GM19372 (cell line): Measurements from ENCODE around the gene IVD.

Experiments
- ATAC-seq: cut with Tn5 transposase; IDR thresholded peaks from one replicate; pipeline ENCODE4 v1.9.1; 2021; ENCODE audit warnings: mild to moderate bottlenecking, low read depth, moderate library complexity; ENCODE audit not compliant: unreplicated experiment

The IVD gene

DNA sequence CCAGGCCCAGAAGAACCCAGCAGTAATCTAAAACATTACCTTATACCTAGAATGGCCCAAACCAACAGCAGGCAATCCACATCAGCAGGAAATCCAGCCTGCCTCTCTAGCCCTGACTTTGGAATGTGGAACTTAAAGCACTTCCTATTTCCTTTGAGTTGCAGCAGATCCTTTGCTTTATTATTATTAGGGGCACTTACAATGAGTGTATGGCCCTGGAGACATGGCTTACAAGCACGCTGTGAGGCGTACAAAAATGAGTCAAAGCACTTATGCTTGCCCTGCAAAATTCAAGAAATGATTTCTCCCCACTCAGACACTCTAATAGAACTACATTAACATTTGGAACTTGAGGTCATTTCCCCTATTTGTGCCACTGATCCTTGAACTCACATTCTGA is 32.6 kb upstream of the IVD start:
- no peak for ATAC-seq

DNA sequence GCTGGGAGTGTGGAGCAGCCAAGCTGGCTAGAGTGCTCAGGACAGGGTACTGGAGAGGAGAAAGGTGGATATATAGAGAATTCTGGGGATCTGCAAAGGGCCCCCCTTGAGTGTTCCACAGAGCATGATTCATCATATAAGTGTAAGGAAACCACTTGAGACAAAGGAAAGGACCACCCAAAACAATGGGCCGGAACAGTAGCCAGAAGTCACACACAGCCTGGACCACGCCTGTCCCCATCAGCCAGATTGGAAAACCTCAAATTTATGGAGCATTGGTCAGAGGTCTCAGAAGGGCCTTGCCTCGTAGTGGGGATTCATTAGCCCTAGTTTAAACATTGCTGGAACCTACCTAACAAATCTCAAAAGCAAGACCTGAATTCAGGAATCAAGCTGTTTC is 28.0 kb upstream of the IVD start:
- no peak for ATAC-seq

GRCh38 chr15:40379374-40379773 is 26.2 kb upstream of the IVD start:
- no peak for ATAC-seq

- no peak for ATAC-seq
These were observed 25.7 kb upstream of the IVD start for GRCh38 chr15:40379853-40380252.

GRCh38 chr15:40380636-40381035 is 25.0 kb upstream of the IVD start:
- ATAC-seq = no peak

GRCh38 chr15:40381818-40382529 is 23.6 kb upstream of the IVD start:
- no peak for ATAC-seq

DNA sequence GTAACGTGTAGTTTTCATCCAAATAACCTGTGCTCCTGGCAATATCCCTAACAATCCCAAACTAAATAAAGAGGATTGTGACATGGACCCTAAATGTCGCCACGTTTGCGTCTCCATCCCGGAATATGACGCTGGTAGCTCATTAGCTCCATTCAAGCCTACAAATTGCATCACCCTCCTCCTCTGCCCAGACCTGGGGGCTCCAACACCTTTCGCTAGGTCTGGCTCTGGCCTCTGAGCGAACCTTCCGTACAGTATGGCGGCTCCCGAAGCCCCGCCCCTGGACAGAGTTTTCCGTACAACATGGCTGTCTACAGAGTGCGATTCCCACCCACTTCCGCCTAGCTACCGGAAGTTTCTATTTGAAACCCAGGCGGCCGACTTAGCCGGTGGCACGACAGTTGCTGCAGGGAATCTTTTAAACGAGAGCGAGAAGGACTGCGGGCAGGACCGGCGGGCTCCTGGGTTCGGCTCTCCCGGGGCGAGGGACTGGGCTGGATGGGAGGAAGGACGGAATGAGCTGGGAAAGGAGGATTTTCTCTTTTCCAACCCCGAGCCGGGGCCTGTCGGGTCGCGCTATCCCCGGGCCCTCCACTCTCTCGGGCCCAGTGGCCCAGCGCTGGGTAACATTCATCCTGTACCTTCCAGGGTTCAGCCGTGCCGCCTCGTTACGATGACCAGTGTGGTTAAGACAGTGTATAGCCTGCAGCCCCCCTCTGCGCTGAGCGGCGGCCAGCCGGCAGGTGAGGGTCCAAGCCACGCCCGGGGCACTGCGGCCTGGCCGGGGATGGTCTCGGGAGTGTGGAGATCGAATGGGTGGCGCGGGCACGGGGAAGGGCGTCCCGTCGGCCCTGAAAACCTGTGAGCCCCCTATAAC is 22.8 kb upstream of the IVD start, which contains the start of gene KNSTRN:
Gene KNSTRN (plus strand): TSS at position 142 of the 877 bp plus-strand sequence. CDS start 115 bp downstream, at position 257.
- ATAC-seq = peak; percentile 94

DNA sequence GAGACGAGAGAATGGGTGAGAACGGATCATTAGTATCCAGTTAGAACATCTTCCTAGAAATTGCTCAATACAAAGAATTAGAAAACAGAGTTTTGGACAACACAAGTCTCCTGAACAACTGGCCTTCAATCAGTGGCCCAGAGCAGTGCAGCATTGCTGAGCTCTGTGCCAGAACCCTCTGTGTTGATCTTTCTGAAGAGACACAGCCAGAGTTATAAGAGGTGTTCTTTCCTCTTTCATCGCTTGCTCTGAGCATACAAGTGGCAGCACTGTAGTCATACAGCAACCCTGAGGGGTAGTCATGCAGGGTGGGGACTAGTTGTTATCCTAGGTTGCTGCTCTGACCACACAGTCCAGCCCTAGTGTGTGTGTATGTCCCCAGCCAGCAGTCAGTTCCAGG is 19.1 kb upstream of the IVD start:
- ATAC-seq = no peak

GRCh38 chr15:40388941-40389823 is 16.4 kb upstream of the IVD start:
- ATAC-seq = no peak

- ATAC-seq = no peak
These were observed 15.6 kb upstream of the IVD start for GRCh38 chr15:40389824-40390595.

GRCh38 chr15:40392986-40393948 is 12.3 kb upstream of the IVD start:
- ATAC-seq = no peak

DNA sequence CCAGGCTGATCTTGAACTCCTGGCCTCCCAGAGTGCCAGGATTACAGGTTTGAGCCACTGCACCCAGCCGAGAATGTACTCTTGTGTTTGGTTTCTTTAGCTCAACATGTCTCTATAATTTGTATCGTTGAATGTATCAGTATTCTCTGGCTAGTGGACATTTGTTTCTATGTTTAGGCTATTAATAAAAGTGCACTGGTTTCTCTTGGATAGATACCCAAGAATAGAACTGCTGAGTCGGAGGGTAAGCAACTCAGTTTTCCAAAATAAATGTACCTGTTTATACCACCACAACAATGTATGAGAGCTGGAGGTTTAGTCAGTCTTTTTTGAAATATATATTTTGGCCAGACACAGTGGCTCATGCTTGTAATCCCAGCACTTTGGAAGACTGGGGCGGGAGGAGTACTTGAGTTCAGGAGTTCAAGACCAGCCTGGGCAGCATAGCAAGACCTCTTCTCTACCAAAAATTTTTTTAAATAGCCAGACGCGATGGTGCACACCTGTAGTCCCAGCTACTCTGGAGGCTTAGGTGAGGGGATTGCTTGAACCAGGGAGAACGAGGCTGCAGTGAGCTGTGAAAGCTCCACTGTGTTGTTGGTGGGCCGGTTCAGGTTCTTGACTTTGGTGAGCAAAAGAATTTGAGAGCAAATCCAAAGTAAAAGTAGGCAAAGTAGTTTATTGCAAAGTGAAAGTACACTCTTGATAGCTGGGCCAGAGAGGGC is 7.7 kb upstream of the IVD start:
- no peak for ATAC-seq

- peak; percentile 78 for ATAC-seq
These were observed 7.2 kb upstream of the IVD start for GRCh38 chr15:40398413-40398873.

- no peak for ATAC-seq
These were observed 6.2 kb upstream of the IVD start for GRCh38 chr15:40399370-40399769.

- peak; percentile 64 for ATAC-seq
These were observed 1.9 kb downstream of the IVD start for GRCh38 chr15:40407330-40407990.

- ATAC-seq = no peak
These were observed 3.8 kb downstream of the IVD start for GRCh38 chr15:40409366-40409765.

- no peak for ATAC-seq
These were observed 4.9 kb downstream of the IVD start for GRCh38 chr15:40410476-40410875.
